Inferior parietal cortex (tissue), 1 donor: Measurements from ENCODE around the gene GLTP.
"Not testable (repeated sequence)": the region's sequence is repeated elsewhere in the genome, so short reads cannot be mapped to it uniquely, and the experiment has no call there.

Source experiments
- DNase-seq: peaks from one replicate; pipeline ENCODE4 v3.0.0-alpha.2; 2016; ENCODE audit errors: extremely low spot score

Gene GLTP

GRCh38 chr12:109880043-109880931, at the start of gene GLTP:
GLTP (minus strand) TSS chr12:109880541; CDS start chr12:109880374, 167 bp downstream.
- peak; percentile 77 for DNase-seq

- not testable (repeated sequence) for DNase-seq
Observed at GRCh38 chr12:109929326-109929725, 49.0 kb upstream of the GLTP start.

GRCh38 chr12:109928058-109928656, 47.8 kb upstream of the GLTP start:
- no peak for DNase-seq

GRCh38 chr12:109927622-109928021, 47.3 kb upstream of the GLTP start:
- no peak for DNase-seq

- no peak for DNase-seq
Observed at GRCh38 chr12:109926488-109927210, 46.3 kb upstream of the GLTP start.

- DNase-seq: no peak
Observed at GRCh38 chr12:109926016-109926415, 45.7 kb upstream of the GLTP start.

- no peak for DNase-seq
Observed at GRCh38 chr12:109925185-109925840, 45.0 kb upstream of the GLTP start.

GRCh38 chr12:109923481-109924245, 43.3 kb upstream of the GLTP start:
- DNase-seq: no peak

GRCh38 chr12:109923038-109923437, 42.7 kb upstream of the GLTP start:
- no peak for DNase-seq

GRCh38 chr12:109921982-109922381, 41.6 kb upstream of the GLTP start:
- no peak for DNase-seq

GRCh38 chr12:109920261-109920780, 40.0 kb upstream of the GLTP start:
- DNase-seq: no peak

GRCh38 chr12:109919456-109919855, 39.1 kb upstream of the GLTP start:
- no peak for DNase-seq

GRCh38 chr12:109916045-109916444, 35.7 kb upstream of the GLTP start:
- DNase-seq: no peak

- DNase-seq: no peak
Observed at GRCh38 chr12:109915171-109916040, 35.1 kb upstream of the GLTP start.

- DNase-seq: no peak
Observed at GRCh38 chr12:109914461-109914860, 34.1 kb upstream of the GLTP start.

GRCh38 chr12:109912855-109913321, 32.5 kb upstream of the GLTP start:
- no peak for DNase-seq

GRCh38 chr12:109910969-109911348, 30.6 kb upstream of the GLTP start:
- DNase-seq: no peak

- DNase-seq: no peak
Observed at GRCh38 chr12:109910254-109910968, 30.1 kb upstream of the GLTP start.

- DNase-seq: no peak
Observed at GRCh38 chr12:109905301-109905700, 25.0 kb upstream of the GLTP start.
